Diencephalon (tissue), 1 donor: ENCODE data around the gene BLM. TPM values are rescaled to one million over a fixed set of nuclear protein-coding genes. Genes with fewer than 3 reads are reported as not detected.

Experiments
- small RNA-seq: library from RNA; depleted of rRNA; stranded (forward); fragments of <200 nt; gene quantifications from one replicate; pipeline ENCODE3, GENCODE V24; 2014
- total RNA-seq: library from RNA; depleted of rRNA; stranded (reverse); fragments of >200 nt; gene quantifications from one replicate; pipeline ENCODE4 v1.2.3, GENCODE V29; 2014

BLM gene
- 13.6 TPM for total RNA-seq

GRCh38 chr15:90716976-90717821 lies at the start of gene BLM:
TSS of gene BLM (plus strand) at chr15:90717346. CDS start at chr15:90747393, 30,047 bp downstream.

Small RNA genes within 50 kb of the gene (small RNA-seq; reads per million reads assigned to genes)
- gene RF00093 (not detected), gene RN7SL363P (not detected)

Other genes with a start within 250 kb of the BLM start
- 19.6 TPM for gene CRTC3, start 187.4 kb upstream of the BLM start, total RNA-seq
- 9.9 TPM for gene FURIN, start 151.2 kb downstream of the BLM start, total RNA-seq
- 6.0 TPM for gene FES, start 167.2 kb downstream of the BLM start, total RNA-seq
- gene MAN2A2, start 186.0 kb downstream of the BLM start, total RNA-seq: 45.0 TPM
- gene HDDC3, start 215.2 kb downstream of the BLM start, total RNA-seq: 14.5 TPM
- 33.9 TPM for gene UNC45A, start 217.9 kb downstream of the BLM start, total RNA-seq
- gene RCCD1, start 237.5 kb downstream of the BLM start, total RNA-seq: 16.4 TPM